GM12878 (cell line): ENCODE data around the gene TBCA. TPM values are rescaled to one million over a fixed set of nuclear protein-coding genes. Genes with fewer than 3 reads are reported as not detected.
A peak's percentile ranks its signal among the peaks of the same experiment; 100 is the strongest.

ENCODE experiments used
- ATAC-seq: fragments of 200-7000 bp; cut with Tn5 transposase; 3 replicates; pipeline ENCODE4 v1.9.1; 2020; ENCODE audit warnings: mild to moderate bottlenecking, moderate library complexity
- BruUV-seq: library from RNA; stranded (reverse); fragments of 400-500 nt; replicated peaks from 2 replicates; lab custom pipeline; 2021; lab: Mats Ljungman, UMichigan
- CTCF ChIA-PET: fragments of 300-600 bp; sonication (Branson Sonifier 250); formaldehyde crosslinking; extraction: SDS; loops from one replicate; lab custom pipeline; 2021; ENCODE audit warnings: inconsistent platforms; lab: Yijun Ruan, JAX
- POLR2A ChIA-PET: fragments of 350-600 bp; formaldehyde crosslinking; extraction: SDS; loops from one replicate; lab custom pipeline; 2021; ENCODE audit warnings: inconsistent platforms; lab: Charles Lee
- RAD21 ChIA-PET: fragments of 300-600 bp; sonication (Branson Sonifier 250); formaldehyde crosslinking; loops from one replicate; lab custom pipeline; 2023; ENCODE audit warnings: antibody characterized with exemption; ENCODE audit not compliant: unreplicated experiment; lab: Charles Lee
- SMC1A ChIA-PET: fragments of 300-600 bp; sonication (Branson Sonifier 250); formaldehyde crosslinking; loops from one replicate; lab custom pipeline; 2023; ENCODE audit not compliant: unreplicated experiment, uncharacterized antibody; lab: Charles Lee
- DNase-seq: peaks from one replicate; pipeline ENCODE4 v3.0.0-alpha.2; 2011; ENCODE audit warnings: low read depth, low spot score
- FAIRE-seq: peaks from 3 replicates; lab custom pipeline; 2011; peaks lifted over from hg19 to GRCh38; lab: Jason Lieb, UNC
- H2AFZ ChIP-seq: 2 replicates; pipeline ENCODE4 v1.6.0; 2011; ENCODE audit warnings: low read depth, low read length, control low read depth; ENCODE audit not compliant: control insufficient read depth
- H3K27ac ChIP-seq: 2 replicates; pipeline ENCODE4 v1.5.1; 2011; ENCODE audit warnings: control low read depth; ENCODE audit not compliant: control insufficient read depth, insufficient read depth
- H3K27me3 ChIP-seq, 2 experiments: replicated peaks in 1 of 2; 2 replicates each; pipeline versions ENCODE4 v1.6.0 to v1.6.1; 2011; ENCODE audit warnings: low read length in 1 of 2; ENCODE audit not compliant: control insufficient read depth in 2 of 2, insufficient read depth in 2 of 2
- H3K36me3 ChIP-seq, 2 experiments: 2 replicates each; pipeline ENCODE4 v1.5.1; 2011; ENCODE audit warnings: low read length in 1 of 2; ENCODE audit not compliant: control insufficient read depth in 2 of 2, insufficient read depth in 2 of 2
- H3K4me1 ChIP-seq: 2 replicates; pipeline ENCODE4 v1.6.1; 2011; ENCODE audit warnings: mild to moderate bottlenecking, low read length, moderate library complexity, mixed read lengths; ENCODE audit not compliant: control insufficient read depth, insufficient read depth
- H3K4me2 ChIP-seq: 2 replicates; pipeline ENCODE4 v1.6.0; 2011; ENCODE audit warnings: control low read depth; ENCODE audit not compliant: control insufficient read depth, insufficient read depth
- H3K4me3 ChIP-seq: fragments of 200-600 bp; sonication (generic); 2 replicates; pipeline ENCODE4 v1.5.1; 2016
- H3K79me2 ChIP-seq: 2 replicates; pipeline ENCODE4 v1.6.0; 2011; ENCODE audit warnings: low read length; ENCODE audit not compliant: control insufficient read depth, insufficient read depth
- H3K9ac ChIP-seq: 2 replicates; pipeline ENCODE4 v1.8.0; 2011; ENCODE audit warnings: low read length, control low read depth, mixed read lengths; ENCODE audit not compliant: control insufficient read depth, insufficient read depth
- H3K9me3 ChIP-seq: replicated peaks from 3 replicates; pipeline ENCODE4 v1.5.1; 2011; ENCODE audit warnings: mild to moderate bottlenecking, low read length; ENCODE audit not compliant: control insufficient read depth, insufficient read depth
- H4K20me1 ChIP-seq: 2 replicates; pipeline ENCODE4 v1.6.0; 2011; ENCODE audit not compliant: control insufficient read depth, insufficient read depth
- GABPA ChIP-seq: IDR thresholded peaks from 2 replicates; pipeline ENCODE4 v1.6.1; 2014; ENCODE audit warnings: antibody characterized with exemption, low read depth, mild to moderate bottlenecking, inconsistent platforms
- SREBF2 ChIP-seq: IDR thresholded peaks from 2 replicates; pipeline ENCODE4 v1.6.1; 2012; ENCODE audit warnings: mild to moderate bottlenecking, low read length
- SUPT20H ChIP-seq: IDR thresholded peaks from 2 replicates; pipeline ENCODE4 v1.6.1; 2011; ENCODE audit warnings: low read depth, mild to moderate bottlenecking, low read length, moderate library complexity, borderline replicate concordance; ENCODE audit not compliant: control insufficient read depth
- YBX1 ChIP-seq: fragments of 450-650 bp; IDR thresholded peaks from 2 replicates; pipeline ENCODE4 v1.6.1; 2016; ENCODE audit warnings: antibody characterized with exemption
- ZBED1 ChIP-seq: IDR thresholded peaks from 2 replicates; pipeline ENCODE4 v1.6.1; 2016; ENCODE audit warnings: borderline replicate concordance
- in situ Hi-C: fragments of 300-500 bp; cut with MboI; formaldehyde crosslinking; loops from 9 replicates; pipeline ENCODE4 v1.14.3; 2018; ENCODE audit warnings: mixed read lengths
- intact Hi-C: fragments of 100-400 bp; cut with micrococcal nuclease; formaldehyde crosslinking; loops from one replicate; pipeline ENCODE4 v1.14.2; 2022; ENCODE audit not compliant: unreplicated experiment
- polyA plus RNA-seq, 11 experiments: library from polyadenylated mRNA; depleted of rRNA in 4 of 11; unstranded in 6 of 11; stranded (reverse) in 5 of 11; fragments of >200 nt; fragmentation: Nextera tagmentation in 4 of 11; fragmentation: Illumina TruSeq in 1 of 11; extraction: Ambion mirVana in 4 of 11; extraction: Trizol in 1 of 11; gene quantifications; 1 replicate in 1 of 11; 2 replicates in 10 of 11; pipeline versions ENCODE4 v1.2.1 to v1.2.3, GENCODE V29; 2011 to 2016; ENCODE audit warnings: inconsistent platforms in 2 of 11, missing spikeins in 2 of 11, low read depth in 1 of 11
- total RNA-seq, 4 experiments: library from RNA; depleted of rRNA in 3 of 4; stranded (reverse); fragments of >200 nt in 3 of 4; fragmentation: Illumina TruSeq in 1 of 4; extraction: Trizol in 1 of 4; gene quantifications; 2 replicates each; pipeline versions ENCODE4 v1.2.1 to v1.2.3, GENCODE V29; 2013 to 2021
- TF ChIP-seq, protein P1 (sequence below): fragments of 450-650 bp; IDR thresholded peaks from 2 replicates; pipeline ENCODE4 v1.6.1; 2017; ENCODE audit warnings: low read depth, mild to moderate bottlenecking, moderate library complexity
- TF ChIP-seq, protein P2 (sequence below): fragments of 150-350 bp; IDR thresholded peaks from 2 replicates; pipeline ENCODE4 v1.6.1; 2016; ENCODE audit warnings: low read depth, low read length

TBCA gene
- total and polyA plus RNA-seq, 10 of the 15 experiments (the other 5 are each of a cell fraction or from before 2014, with no cell fraction given), result 86.3 to 647 (median 294) TPM

DNA sequence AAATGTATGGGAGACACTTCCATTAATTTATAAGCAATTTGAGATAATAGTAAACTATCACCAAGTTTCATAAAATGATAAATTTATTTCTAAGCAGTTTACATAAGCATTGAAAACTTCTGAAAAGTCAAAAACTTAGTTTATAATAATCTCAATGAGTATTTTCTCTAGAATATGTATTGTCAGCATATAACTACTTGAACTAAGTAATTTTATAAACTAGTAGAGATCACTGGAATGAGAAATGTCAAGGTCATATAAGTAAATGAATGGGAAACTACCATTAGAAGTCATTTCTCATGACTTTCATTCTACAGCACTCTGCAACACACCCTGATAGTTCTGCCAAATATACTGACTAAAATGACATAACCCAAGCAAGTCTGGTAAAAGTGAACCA, 3.4 kb downstream of the TBCA start:
- ChIA-PET CTCF (no interaction called here), SMC1A (interaction anchor here (0.8 to 3.4 kb wide), 12 partner anchors 16 to 212 kb away, joined by 3 to 13 read pairs (median 4); no protein-coding TSS in a partner anchor), RAD21 (interaction anchor here (1.2 to 2.7 kb wide), 3 partner anchors 107 to 142 kb away, joined by 3 to 15 read pairs (median 6); no protein-coding TSS in a partner anchor), POLR2A (interaction anchor here (0.6 to 1.9 kb wide), 5 partner anchors 39 to 142 kb away, joined by 3 to 8 read pairs (median 4); no protein-coding TSS in a partner anchor)
- H3K4me2 ChIP-seq, result 0 out of 2 replicates have a peak overlapping the region, but pooled peaks have one; percentile 34
- no peak for ATAC-seq
- H4K20me1 ChIP-seq, result no peaks in the 10 kb centered on the region
- no peak overlapping the region for H3K9ac ChIP-seq
- no TSS peak for BruUV-seq
- H3K79me2 ChIP-seq, result peaks cover 81% of the 10 kb centered on the region
- in situ Hi-C loops, result no loop called here
- intact Hi-C loops, result loop anchor here (5.0 to 10.0 kb wide), 3 partner anchors 50 to 210 kb away; no protein-coding TSS in a partner anchor
- peaks cover 4% of the 10 kb centered on the region; the same call in 1 of the 2 replicates for H3K4me1 ChIP-seq
- no peak overlapping the region for H3K27ac ChIP-seq
- no peak for DNase-seq
- FAIRE-seq, result no peak
- H3K9me3 ChIP-seq, result peaks cover 4% of the 10 kb centered on the region; the same call in 2 of the 3 replicates
- TF ChIP-seq ZBED1, result no peak
- TF ChIP-seq SUPT20H, result no peak
- TF ChIP-seq, protein P1, sequence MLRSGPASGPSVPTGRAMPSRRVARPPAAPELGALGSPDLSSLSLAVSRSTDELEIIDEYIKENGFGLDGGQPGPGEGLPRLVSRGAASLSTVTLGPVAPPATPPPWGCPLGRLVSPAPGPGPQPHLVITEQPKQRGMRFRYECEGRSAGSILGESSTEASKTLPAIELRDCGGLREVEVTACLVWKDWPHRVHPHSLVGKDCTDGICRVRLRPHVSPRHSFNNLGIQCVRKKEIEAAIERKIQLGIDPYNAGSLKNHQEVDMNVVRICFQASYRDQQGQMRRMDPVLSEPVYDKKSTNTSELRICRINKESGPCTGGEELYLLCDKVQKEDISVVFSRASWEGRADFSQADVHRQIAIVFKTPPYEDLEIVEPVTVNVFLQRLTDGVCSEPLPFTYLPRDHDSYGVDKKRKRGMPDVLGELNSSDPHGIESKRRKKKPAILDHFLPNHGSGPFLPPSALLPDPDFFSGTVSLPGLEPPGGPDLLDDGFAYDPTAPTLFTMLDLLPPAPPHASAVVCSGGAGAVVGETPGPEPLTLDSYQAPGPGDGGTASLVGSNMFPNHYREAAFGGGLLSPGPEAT, result no peak
- TF ChIP-seq GABPA, result no peak
- TF ChIP-seq SREBF2, result no peak
- TF ChIP-seq YBX1, result no peak
- TF ChIP-seq, protein P2, sequence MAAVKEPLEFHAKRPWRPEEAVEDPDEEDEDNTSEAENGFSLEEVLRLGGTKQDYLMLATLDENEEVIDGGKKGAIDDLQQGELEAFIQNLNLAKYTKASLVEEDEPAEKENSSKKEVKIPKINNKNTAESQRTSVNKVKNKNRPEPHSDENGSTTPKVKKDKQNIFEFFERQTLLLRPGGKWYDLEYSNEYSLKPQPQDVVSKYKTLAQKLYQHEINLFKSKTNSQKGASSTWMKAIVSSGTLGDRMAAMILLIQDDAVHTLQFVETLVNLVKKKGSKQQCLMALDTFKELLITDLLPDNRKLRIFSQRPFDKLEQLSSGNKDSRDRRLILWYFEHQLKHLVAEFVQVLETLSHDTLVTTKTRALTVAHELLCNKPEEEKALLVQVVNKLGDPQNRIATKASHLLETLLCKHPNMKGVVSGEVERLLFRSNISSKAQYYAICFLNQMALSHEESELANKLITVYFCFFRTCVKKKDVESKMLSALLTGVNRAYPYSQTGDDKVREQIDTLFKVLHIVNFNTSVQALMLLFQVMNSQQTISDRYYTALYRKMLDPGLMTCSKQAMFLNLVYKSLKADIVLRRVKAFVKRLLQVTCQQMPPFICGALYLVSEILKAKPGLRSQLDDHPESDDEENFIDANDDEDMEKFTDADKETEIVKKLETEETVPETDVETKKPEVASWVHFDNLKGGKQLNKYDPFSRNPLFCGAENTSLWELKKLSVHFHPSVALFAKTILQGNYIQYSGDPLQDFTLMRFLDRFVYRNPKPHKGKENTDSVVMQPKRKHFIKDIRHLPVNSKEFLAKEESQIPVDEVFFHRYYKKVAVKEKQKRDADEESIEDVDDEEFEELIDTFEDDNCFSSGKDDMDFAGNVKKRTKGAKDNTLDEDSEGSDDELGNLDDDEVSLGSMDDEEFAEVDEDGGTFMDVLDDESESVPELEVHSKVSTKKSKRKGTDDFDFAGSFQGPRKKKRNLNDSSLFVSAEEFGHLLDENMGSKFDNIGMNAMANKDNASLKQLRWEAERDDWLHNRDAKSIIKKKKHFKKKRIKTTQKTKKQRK, result no peak
- H3K4me3 ChIP-seq, result peak overlapping the region; percentile 89; the same call in 1 of the 2 replicates
- no peak overlapping the region for H2AFZ ChIP-seq
- H3K36me3 ChIP-seq, result peaks cover 0 to 11% of the 10 kb centered on the region in 2 experiments; a peak in 2 of 4 replicates
- no peaks in the 10 kb centered on the region for H3K27me3 ChIP-seq
